GM21360 (cell line): ENCODE results near the gene HAS3.
A peak's percentile ranks its signal among the peaks of the same experiment; 100 is the strongest.
"Not testable (repeated sequence)": the region's sequence is repeated elsewhere in the genome, so short reads cannot be mapped to it uniquely, and the experiment has no call there.

Experiments
- ATAC-seq: cut with Tn5 transposase; IDR thresholded peaks from one replicate; pipeline ENCODE4 v1.9.1; 2021; ENCODE audit warnings: mild to moderate bottlenecking, moderate library complexity; ENCODE audit not compliant: unreplicated experiment

The HAS3 gene

DNA sequence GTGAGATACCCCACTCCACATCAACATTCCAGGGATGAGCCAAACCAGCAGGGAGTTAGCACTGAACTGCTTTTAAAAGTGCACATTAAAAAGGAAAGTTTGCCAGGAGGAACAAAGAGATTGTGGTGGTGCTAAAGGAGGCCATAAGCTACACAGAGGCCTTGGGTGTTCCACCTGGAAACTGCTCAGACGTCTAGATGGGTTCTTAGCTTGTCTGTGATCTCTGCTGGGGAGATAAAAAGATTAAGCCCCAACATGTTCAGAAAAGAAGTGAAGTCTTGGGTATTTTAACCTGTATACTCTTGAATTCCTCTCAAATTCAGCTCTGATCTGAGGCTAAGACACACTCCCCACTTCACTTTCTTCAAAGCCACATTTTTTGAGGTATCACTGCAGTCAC lies 10.4 kb downstream of the HAS3 start:
- ATAC-seq, result no peak

DNA sequence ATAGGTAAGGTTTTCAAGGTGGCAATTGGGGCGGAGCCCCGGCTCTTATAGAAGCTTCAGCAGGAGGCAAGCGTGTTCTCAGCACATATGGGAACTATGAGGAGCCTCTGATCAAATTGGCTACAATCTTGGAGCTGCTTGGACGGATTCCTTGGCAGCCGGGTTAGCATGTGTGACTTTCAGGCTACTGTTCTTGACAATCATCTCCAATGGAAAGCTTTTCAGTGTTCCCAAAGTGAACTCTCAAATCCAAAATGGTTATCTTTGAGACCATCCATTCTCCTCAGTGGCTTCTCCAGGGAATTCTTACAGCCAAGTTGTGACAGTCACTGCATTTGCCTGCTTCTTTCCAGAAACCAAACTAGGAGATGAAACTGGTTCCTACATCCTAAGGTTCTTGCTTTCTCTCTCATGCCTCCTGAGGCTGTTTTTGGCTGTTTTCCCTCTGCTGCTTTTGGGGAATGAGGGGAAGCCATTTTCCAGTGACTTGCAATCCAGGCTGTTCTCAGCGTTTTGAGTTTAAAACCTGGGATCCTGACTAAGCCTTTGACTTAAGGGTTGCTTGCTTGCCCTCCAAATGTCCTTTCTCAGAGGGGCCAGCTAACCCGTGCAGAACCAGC lies 10.9 kb downstream of the HAS3 start:
- ATAC-seq, result no peak

DNA sequence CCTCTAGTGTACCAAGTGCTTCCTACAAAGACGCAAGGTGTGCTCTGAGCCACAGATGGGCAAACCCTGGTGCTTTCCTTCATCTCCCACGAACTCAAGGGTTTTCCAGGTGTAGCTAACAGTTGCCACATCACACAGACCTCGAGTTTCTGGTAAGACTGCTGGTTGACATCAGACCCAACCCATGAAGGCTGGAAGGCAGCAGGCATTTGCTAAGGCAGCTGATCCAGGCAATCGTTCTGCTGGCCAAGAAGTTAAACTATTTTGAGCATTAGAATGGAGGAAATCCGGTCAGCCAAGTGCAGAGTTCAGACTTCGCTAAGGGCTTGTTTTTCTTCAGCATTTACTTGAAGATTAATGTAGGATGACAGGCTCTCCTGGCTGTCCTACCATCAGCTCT lies 11.5 kb downstream of the HAS3 start:
- ATAC-seq, result no peak

DNA sequence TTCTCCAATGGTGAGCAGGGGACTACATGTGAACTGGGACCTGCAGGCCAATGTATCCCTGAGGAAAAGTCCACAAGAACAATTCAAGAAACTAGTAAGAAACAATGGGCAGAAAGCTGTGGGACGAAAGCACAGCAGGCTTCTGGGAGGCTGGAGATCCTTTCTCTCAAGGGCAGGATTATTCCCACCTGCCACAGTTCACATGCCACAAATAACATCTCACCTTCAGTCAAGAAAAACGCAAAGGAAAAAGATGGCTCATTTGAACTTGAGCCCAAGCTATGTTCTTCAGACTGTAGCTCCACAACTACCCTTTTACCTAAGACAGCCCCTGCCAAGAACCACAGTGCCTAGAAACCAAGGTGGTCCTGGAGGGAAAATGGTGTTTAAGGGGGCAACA lies 13.0 kb downstream of the HAS3 start:
- no peak for ATAC-seq

DNA sequence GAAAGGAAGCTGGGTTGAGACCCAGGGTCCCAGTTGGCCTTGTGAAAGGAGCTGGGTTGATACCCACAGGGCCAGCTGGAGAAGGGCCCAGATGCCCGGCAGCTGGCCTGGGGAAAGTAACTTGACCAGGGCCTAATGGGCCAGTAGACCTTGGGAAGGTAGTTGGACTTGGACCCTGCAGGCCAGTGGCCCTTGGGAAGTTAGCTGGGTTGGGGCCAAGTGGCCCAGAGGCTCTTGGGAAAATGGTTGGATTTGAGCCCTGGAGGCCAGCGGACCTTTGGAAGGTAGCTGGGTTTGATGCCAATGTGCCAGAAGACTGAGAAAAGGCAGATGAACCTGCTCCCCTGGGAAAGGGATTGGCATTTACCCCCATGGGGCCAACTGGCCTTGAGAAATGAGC lies 13.5 kb downstream of the HAS3 start:
- no peak for ATAC-seq

DNA sequence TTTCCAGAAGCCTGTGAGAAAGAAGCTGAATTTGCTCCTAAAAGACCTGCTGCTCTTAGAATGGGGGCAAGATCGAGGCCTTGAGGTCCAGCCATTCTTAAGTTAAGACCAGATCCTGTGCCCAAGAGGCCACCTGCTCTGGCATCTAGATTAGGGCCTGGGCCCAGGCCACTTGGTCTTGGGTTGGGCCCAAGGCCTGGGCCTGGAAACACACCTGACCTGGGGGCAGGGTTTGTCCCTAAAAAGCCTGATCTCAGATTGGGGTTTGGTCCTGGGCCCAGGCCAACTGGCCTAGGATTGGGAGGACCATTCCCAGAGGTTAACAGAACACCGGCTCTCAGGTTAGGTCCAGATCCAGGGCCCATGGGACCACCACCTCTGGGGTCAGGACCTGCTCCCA lies 14.1 kb downstream of the HAS3 start:
- no peak for ATAC-seq

DNA sequence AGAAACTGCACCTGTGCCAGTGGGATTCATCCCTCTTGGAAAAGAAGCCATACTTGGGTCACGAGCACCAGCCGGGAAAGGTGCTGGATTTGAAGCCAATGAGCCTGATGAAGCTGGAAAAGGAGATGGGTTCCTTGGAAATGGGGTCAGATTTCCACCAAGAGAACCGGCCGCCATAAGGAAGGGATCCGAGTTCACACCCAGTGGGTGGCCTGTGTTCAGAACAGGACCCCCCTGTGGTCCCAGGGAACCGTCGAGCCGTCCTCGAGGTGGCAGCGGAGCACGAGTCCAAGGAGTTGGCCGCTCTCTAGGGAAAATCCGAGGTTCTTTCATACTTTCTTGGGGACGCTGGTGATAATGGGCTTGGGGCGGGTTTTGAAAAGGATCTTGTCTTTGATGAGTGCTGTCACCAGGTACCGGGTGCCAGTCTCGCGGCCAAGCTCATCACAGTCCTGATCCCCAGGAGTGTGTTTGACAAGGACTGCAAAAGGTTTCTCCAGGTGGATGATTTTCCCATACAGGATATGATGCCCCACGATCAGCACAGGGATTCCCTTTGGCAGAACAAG lies 14.7 kb downstream of the HAS3 start:
- ATAC-seq, result no peak

DNA sequence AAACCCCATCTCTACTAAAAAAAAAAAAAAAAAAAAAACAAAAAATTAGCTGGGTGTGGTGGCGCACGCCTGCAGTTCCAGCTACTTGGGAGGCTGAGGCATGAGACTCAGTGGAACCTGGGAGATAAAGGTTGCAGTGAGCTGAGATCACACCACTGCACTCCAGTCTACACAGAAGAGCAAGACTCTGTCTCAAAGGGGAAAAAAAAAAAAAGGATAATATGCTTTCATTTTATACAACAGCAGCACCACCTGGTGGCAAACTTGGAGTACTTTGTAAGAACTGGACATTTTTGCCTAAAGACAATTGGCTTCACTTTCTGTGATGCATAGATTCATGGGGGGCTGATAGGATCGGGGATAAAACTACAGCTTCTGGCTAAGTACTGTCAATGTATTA lies 18.5 kb downstream of the HAS3 start:
- ATAC-seq, result no peak

DNA sequence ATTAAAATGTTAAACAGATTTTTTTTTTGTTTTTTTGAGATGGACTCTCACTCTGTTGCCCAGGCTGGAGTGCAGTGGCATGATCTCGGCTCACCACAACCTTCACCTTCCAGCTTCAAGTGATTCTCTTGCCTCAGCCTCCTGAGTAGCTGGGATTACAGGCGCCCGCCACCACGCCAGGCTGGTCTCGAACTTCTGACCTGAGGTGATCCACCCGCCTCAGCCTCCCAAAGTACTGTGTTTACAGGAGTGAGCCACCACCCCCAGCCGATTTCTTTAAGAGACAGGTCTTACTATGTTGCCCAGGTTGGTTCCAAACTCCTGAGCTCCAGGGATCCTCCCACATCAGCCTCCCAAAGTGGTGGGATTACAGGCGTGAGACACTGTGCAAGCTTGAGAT lies 19.0 kb downstream of the HAS3 start:
- ATAC-seq, result not testable (repeated sequence)

DNA sequence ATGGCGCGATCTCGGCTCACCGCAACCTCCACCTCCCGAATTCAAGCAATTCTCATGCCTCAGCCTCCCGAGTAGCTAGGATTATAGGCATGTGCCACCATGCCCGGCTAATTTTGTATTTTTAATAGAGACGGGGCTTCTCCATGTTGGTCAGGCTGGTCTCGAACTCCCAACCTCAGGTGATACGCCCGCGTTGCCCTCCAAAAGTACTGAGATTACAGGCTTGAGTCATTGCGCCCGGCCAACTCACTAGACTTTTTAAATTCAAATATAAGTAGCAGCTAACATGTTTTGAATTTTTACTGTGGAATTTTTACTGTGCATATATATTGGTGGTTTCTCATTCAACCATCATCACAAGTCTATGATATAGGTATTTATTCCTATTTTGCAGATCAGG lies 19.5 kb downstream of the HAS3 start:
- not testable (repeated sequence) for ATAC-seq

DNA sequence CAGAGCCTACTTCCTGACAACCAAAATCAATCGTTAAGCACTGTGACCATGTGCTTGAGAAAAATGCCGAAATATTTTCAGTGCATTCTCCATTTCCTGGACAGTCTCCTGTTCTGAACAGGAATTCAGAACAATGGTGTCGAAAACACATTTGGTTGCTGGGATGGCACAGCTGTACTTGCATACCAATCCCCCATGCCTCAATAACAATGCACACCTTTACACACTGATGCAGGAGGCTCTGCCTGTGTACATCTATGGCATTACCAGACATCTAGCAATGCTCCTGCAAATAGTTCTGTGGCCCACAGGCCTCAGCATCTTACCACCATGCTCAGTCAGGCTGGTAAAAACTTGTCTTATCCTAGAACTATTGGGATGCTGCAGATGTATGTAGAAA lies 20.8 kb downstream of the HAS3 start:
- no peak for ATAC-seq

DNA sequence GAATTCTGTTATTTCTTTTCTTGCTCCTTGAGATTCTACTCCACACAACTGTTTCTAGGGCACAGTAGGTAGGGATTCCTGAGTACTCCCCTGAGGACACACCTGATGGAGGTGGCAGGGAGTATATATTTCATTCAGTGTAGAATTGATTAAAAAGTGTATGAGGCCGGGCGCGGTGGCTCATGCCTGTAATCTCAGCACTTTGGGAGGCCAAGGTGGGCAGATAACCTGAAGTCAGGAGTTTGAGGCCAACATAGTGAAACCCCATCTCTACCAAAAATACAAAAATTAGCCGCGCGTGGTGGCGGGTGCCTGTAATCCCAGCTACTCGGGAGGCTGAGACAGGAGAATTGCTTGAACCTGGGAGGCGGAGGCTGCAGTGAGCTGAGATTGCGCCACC lies 21.3 kb downstream of the HAS3 start:
- ATAC-seq, result not testable (repeated sequence)

DNA sequence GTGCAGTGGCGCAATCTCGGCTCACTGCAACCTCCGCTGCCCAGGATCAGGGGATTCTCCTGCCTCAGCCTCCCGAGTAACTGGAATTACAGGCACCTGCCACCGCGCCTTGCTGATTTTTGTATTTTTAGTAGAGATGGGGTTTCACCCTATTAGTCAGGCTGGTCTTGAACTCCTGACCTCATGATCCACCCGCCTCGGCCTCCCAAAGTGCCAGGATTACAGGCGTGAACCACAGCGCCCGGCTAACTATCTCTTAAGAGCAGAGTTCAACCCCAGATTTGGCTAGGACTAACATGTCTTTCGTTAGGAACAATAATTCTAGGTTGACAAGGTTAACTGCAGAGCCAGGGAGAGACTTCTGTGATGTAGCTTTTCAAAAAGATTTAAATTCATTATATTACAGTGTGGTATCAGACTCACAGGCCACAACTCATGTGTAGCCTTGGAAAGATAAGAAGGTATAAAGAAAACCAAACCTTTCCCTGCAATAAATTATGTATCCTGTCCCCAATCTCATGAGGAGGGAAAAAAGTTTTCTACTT lies 22.6 kb downstream of the HAS3 start:
- no peak for ATAC-seq

DNA sequence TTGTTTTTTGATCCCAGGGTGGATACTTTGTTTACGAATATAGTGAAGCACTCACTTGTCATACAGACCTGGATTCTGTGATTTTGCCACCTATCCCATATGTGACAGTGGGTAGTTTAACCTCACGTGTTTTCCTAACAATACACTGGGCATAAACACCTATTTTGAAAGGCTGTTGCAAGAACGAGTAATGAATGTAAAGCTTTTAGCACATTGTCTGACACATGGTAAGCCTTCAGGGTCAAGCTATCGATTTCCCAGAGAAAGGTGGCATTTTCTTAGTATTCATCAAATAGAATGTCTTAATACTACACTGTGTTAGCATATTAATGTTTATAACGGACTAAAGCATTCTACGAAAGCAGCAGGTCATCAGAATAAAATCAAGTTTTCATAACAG lies 25.0 kb downstream of the HAS3 start:
- ATAC-seq, result no peak

DNA sequence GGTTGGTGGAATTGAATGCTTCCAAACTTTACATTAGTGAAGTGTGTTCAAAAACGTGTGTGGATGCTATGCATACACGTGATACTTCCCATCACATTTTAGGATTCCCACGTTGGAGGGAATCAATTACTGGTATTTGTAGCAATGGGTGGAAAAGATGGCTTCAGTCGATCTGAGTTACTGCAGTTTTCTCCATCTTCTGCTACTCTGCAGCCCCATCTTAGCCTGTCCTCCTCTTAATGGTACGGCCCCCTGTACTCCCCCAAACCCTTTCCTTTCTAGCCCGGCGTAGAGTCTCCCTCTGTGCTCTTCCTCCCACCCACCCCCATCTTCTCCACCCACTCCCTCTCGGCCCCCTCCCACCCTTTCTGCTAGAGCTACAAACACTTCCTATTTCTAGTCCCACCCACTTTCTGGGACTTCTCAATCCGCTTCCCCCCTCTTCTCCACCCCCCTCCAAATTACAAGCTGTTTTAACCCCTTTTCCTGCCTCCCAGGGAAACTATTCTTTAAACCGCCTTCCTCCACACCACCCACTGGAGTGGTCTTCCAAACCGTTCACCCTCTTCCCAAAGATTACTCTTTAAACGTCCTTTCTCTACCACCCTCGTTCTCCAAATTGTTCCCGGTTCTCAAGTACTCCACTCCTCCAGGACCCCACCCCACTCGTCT lies 25.9 kb downstream of the HAS3 start:
- no peak for ATAC-seq

DNA sequence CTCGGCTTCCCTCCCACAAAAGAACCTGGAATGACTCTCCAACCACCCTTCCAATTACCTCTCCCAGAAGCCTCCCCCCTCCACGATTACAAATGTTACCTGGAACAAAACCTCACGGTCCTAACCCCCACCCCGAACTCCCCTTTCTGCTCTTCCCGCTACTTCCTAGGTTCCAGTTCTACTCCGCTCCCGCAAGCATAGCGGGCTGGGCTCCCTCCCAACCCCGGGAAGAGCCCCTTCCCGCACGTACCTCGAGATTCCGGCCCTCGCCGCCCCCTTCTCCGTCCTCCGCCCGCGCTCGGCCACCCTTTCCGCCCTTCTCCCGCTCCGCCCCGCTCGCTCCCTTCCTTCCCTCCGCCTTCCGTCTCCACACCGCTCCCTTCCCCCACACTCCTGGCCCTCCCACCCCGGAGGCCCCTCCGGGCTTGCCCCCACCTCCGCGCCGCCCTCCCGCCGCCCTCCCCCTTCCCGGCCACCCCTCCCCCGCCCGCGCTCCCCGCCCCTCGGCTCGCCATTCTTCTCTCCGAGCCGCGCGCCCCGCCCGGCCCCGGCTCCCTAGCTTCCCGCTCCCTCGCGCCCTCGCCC lies 26.5 kb downstream of the HAS3 start:
- peak; percentile 36 for ATAC-seq

DNA sequence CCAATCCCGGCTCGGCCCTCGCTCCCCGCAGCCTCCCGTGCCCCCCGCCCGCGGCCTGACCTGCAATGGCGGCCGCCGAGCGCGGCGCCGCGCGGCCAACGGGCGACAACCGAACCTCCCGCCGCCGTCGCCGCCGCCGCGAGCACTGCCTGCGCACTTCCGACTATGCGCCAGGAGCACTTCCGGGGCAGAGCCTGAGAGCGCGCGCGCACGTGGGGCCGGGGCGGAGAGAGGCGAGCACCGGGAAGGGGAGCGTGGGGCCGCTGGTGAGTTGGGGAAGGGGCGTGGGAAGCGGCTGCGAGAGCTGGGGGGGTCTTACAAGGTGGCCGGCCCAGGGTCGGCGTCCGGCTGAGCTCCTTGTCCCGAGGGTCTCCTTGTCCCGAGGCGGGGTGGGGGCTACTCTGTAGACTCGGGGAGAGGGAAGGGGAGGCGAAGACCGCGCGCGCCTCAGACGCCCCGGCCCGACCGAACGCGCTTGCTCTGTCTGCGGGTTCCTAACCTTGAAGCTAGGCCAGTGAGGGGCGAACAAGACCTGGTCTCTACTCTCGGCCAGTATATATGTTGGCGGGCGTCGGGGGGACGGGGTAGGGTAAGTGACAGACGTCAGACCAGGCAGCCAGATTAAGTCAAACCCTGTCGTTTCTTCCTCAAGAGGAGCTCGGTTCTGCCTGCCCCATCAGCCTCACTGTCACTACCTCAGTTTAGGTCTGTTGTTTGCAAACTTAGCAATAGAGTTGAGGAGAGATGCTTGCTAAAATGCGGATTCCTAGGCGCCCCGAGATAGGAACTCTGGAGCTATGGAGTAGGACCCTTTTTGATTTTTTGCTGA lies 27.2 kb downstream of the HAS3 start, which contains the start of the genes CHTF8 and UTP4:
TSS of gene CHTF8 (minus strand) at position 165 of the 829 bp plus-strand sequence. CDS start 11,130 bp downstream, outside the sequence.
TSS of gene UTP4 (plus strand) at position 226 of the 829 bp plus-strand sequence. CDS start 811 bp downstream, outside the sequence.
- peak; percentile 85 for ATAC-seq

DNA sequence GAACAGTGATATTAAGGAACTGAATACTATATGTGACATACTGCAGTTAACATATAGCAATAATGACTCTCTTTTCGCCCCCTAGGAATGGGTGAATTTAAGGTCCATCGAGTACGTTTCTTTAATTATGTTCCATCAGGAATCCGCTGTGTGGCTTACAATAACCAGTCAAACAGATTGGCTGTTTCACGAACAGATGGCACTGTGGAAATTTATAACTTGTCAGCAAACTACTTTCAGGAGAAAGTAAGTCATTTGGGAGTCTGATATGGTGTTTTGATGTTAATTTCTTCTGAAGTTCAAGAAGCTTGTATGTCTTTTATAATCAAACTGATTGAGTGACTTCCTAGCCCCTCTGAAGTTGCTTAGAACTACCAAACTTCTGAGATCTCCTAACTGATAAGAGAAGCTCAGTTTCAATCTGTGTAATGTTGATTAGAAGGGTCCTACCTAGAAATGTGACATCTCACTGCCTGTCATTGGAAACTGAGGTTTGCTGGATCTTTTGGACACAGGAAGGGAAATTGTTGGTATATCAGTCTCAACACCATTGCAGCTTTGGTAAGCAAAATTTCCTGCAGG lies 28.0 kb downstream of the HAS3 start:
- no peak for ATAC-seq

DNA sequence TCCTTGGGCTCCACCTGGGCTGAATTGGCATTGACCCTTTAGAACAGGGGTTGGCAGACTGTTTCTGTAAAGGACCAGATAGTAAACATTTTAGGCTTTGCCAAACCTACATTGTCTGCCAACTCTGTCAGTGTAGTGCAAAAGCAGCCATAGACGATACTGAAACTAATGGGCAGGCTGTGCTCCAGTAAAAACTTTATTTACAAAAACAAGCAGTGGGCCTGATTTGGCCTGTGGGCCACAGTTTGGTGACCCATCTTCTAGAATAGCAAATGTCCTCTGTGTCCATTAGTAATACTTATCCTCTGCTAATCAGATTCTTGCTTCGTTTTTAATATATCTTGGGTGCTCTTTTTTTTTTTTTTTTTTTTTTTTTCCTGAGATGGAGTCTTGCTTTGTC lies 33.2 kb downstream of the HAS3 start:
- ATAC-seq, result no peak

DNA sequence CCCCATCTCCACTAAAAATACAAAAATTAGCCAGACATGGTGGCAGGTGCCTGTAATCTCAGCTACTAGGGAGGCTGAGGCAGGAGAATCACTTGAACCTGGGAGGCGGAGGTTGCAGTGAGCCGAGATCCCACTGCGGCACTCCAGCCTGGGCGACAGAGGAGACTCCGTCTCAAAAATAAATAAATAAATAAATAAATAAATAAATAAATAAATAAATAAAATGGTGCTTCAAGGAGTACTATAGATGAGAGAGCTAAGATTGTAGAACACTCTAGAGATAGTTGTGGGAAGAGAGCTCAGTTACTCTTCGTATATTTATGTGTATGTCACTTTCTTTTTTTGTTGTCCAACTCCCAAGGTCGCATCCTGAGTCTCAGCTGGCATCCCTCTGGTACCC lies 34.0 kb downstream of the HAS3 start:
- ATAC-seq, result not testable (repeated sequence)
